ENCODE data around the gene PAX3. TPM values are rescaled to one million over a fixed set of nuclear protein-coding genes. Genes with fewer than 3 reads are reported as not detected.

Gene PAX3
- total and polyA plus RNA-seq, 2 of the 13 experiments (the other 11 are each of a cell fraction or from before 2014, with no cell fraction given) = 0.07 TPM; not detected in 1

- Histone ChIP-seq H3K27ac (ENCODE audit: extremely low read length, insufficient read depth, low read length) (no peak overlapping the region), H2AFZ (ENCODE audit: low read length) (no peak overlapping the region), H3K27me3 (ENCODE audit: control insufficient read depth in 1 of 2, insufficient read depth in 2 of 2, low read length in 2 of 2) (no peaks in the 10 kb centered on the region), H3K79me2 (ENCODE audit: insufficient read depth, low read length) (no peaks in the 10 kb centered on the region), H3K4me2 (ENCODE audit: low read depth, low read length) (no peak overlapping the region), H3K4me3 (replicated peaks in 1 of 3; ENCODE audit: insufficient read depth in 1 of 3, low read depth in 2 of 3, low read length in 3 of 3) (no peak overlapping the region), H3K4me1 (ENCODE audit: insufficient read depth, low read length) (no peaks in the 10 kb centered on the region), H4K20me1 (ENCODE audit: insufficient read depth, low read length) (no peaks in the 10 kb centered on the region), H3K9me3 (ENCODE audit: low read length) (no peaks in the 10 kb centered on the region), H3K36me3 (replicated peaks in 1 of 2; ENCODE audit: control insufficient read depth in 1 of 2, insufficient read depth in 2 of 2, low read length in 2 of 2) (no peaks in the 10 kb centered on the region), H3K9ac (ENCODE audit: insufficient read depth, low read depth, low read length) (no peak overlapping the region)
- WGBS (ENCODE audit: low lambda C conversion rate) = 4% methylated on average over 1 of the region's 1 CpG
- FAIRE-seq = no peak
- in situ Hi-C loops (cut with HindIII; ENCODE audit: extremely low pct_ligation_motif_present, low pct_unique_long_range_greater_than_20kb) (no loop called here), intact Hi-C loops (cut with micrococcal nuclease; ENCODE audit: unreplicated experiment) (no loop called here)
- POLR2A ChIA-PET = no interaction called here
- no peak for ATAC-seq
- no TSS peak for BruUV-seq (replicated peaks)
- CTCF ChIA-PET (ENCODE audit: low intra/inter-chr PET ratio, low total read pairs) = no interaction called here
- no peak for TF ChIP-seq ZNF274 (CRISPR knock-in tag; IDR thresholded peaks at IDR 0.05)
- no peak for TF ChIP-seq SNAPC5 (CRISPR knock-in tag; IDR thresholded peaks at IDR 0.05; ENCODE audit: borderline replicate concordance)
- TF ChIP-seq ZNF616 (CRISPR knock-in tag; IDR thresholded peaks at IDR 0.05; ENCODE audit: low read depth) = no peak
- TF ChIP-seq FOXJ3 (CRISPR knock-in tag; IDR thresholded peaks at IDR 0.05; ENCODE audit: borderline replicate concordance) = no peak
- TF ChIP-seq, protein P1, sequence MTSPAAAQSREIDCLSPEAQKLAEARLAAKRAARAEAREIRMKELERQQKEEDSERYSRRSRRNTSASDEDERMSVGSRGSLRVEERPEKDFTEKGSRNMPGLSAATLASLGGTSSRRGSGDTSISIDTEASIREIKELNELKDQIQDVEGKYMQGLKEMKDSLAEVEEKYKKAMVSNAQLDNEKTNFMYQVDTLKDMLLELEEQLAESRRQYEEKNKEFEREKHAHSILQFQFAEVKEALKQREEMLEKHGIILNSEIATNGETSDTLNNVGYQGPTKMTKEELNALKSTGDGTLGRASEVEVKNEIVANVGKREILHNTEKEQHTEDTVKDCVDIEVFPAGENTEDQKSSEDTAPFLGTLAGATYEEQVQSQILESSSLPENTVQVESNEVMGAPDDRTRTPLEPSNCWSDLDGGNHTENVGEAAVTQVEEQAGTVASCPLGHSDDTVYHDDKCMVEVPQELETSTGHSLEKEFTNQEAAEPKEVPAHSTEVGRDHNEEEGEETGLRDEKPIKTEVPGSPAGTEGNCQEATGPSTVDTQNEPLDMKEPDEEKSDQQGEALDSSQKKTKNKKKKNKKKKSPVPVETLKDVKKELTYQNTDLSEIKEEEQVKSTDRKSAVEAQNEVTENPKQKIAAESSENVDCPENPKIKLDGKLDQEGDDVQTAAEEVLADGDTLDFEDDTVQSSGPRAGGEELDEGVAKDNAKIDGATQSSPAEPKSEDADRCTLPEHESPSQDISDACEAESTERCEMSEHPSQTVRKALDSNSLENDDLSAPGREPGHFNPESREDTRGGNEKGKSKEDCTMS (CRISPR knock-in tag; conservative IDR thresholded peaks at IDR 0.05) = no peak
- TF ChIP-seq ATF6 (CRISPR knock-in tag; conservative IDR thresholded peaks at IDR 0.05) = no peak
- TF ChIP-seq, protein P2, sequence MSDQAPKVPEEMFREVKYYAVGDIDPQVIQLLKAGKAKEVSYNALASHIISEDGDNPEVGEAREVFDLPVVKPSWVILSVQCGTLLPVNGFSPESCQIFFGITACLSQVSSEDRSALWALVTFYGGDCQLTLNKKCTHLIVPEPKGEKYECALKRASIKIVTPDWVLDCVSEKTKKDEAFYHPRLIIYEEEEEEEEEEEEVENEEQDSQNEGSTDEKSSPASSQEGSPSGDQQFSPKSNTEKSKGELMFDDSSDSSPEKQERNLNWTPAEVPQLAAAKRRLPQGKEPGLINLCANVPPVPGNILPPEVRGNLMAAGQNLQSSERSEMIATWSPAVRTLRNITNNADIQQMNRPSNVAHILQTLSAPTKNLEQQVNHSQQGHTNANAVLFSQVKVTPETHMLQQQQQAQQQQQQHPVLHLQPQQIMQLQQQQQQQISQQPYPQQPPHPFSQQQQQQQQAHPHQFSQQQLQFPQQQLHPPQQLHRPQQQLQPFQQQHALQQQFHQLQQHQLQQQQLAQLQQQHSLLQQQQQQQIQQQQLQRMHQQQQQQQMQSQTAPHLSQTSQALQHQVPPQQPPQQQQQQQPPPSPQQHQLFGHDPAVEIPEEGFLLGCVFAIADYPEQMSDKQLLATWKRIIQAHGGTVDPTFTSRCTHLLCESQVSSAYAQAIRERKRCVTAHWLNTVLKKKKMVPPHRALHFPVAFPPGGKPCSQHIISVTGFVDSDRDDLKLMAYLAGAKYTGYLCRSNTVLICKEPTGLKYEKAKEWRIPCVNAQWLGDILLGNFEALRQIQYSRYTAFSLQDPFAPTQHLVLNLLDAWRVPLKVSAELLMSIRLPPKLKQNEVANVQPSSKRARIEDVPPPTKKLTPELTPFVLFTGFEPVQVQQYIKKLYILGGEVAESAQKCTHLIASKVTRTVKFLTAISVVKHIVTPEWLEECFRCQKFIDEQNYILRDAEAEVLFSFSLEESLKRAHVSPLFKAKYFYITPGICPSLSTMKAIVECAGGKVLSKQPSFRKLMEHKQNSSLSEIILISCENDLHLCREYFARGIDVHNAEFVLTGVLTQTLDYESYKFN (CRISPR knock-in tag; conservative IDR thresholded peaks at IDR 0.05) = no peak
- no peak for TF ChIP-seq FOXC1 (CRISPR knock-in tag; IDR thresholded peaks at IDR 0.05; ENCODE audit: borderline replicate concordance)
- TF ChIP-seq, protein P3, sequence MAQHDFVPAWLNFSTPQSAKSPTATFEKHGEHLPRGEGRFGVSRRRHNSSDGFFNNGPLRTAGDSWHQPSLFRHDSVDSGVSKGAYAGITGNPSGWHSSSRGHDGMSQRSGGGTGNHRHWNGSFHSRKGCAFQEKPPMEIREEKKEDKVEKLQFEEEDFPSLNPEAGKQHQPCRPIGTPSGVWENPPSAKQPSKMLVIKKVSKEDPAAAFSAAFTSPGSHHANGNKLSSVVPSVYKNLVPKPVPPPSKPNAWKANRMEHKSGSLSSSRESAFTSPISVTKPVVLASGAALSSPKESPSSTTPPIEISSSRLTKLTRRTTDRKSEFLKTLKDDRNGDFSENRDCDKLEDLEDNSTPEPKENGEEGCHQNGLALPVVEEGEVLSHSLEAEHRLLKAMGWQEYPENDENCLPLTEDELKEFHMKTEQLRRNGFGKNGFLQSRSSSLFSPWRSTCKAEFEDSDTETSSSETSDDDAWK (CRISPR knock-in tag; IDR thresholded peaks at IDR 0.05) = no peak
- no peak for TF ChIP-seq CEBPB (IDR thresholded peaks at IDR 0.05; ENCODE audit: borderline replicate concordance, low read depth, low read length)
- no peak for DNase-seq (ENCODE audit: low spot score)
Measured at GRCh38 chr2:222205136-222205535, 93.7 kb downstream of the PAX3 start.
